ENCODE measurements around the gene PREX1.
"Not testable (repeated sequence)": the region's sequence is repeated elsewhere in the genome, so short reads cannot be mapped to it uniquely, and the experiment has no call there.

The PREX1 gene

DNA sequence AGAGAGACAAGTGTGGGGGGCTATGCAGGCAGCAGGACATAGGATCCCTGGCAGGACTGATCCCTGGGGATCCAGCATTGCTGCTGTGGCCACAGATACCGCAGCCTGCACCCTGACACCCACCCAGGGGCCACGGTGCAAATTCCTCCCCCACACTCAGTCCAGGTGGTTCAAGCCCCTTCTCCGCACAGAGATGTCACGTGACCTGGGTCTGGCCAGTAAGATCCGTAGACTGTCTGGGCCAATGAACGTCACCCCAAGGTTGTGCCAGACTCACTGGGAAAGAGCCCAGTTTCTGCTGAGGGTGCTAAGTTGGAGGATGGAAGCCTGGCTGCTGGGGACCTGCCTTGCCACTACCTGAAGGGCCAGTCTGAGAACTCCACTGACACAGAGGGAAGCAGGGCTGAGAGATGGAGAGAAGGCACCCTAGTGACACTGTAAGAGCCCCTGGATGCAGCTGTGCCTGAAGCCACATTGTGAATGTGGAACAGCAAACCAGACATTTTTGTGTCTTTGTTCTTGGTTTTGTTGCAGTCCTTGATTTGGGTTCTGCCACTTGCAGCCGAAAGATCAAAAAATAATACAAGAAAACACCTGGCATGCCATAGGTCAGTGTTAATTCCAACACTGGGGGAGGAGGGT lies 228.6 kb downstream of the PREX1 start:
- Histone ChIP-seq H3K4me1 (ENCODE audit: insufficient read depth, low read length) (peaks cover 12% of the 10 kb centered on the region; the same call in 1 of the 2 replicates), H3K36me3 (ENCODE audit: insufficient read depth, low read length) (no peaks in the 10 kb centered on the region), H3K9ac (ENCODE audit: low read depth, low read length) (no peak overlapping the region), H3K9me3 (ENCODE audit: control insufficient read depth, insufficient read depth, low read length) (no peaks in the 10 kb centered on the region)

DNA sequence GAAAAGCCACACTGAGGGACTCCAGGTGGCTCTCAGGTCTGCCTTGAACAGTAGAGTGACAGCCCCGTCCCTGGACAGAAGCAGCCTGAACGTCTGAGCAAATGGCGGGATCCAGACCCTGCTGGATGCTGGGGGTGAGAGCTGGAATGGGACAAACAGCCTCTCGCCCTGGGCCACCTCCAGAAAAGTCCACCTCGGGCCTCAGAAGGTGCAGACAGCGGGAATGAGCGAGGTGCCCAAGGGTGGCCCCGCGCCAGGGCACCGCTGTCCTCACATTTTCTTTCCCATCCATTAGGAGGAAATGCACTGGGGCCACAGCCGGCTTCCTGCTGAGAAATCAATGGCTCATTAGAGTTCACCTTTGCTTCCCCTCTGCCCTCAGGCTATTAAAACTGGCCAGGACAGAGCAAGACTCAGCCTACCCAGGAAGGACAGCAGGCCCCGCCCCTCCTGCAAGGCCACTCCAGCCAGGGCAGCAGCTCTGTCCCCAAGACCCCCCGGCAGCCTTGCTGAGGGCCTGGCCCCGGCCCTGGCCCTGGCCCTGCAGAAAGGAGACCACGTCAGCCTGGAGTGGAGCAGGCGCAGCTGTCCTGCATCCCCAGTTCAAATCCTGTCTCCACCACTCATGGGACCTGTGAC lies 229.4 kb downstream of the PREX1 start:
- H3K4me1 ChIP-seq (ENCODE audit: insufficient read depth, low read length), result peaks cover 12% of the 10 kb centered on the region; the same call in 1 of the 2 replicates
- not testable (repeated sequence) for H3K9ac ChIP-seq (ENCODE audit: low read depth, low read length); H3K9me3 ChIP-seq (ENCODE audit: control insufficient read depth, insufficient read depth, low read length); H3K36me3 ChIP-seq (ENCODE audit: insufficient read depth, low read length)

DNA sequence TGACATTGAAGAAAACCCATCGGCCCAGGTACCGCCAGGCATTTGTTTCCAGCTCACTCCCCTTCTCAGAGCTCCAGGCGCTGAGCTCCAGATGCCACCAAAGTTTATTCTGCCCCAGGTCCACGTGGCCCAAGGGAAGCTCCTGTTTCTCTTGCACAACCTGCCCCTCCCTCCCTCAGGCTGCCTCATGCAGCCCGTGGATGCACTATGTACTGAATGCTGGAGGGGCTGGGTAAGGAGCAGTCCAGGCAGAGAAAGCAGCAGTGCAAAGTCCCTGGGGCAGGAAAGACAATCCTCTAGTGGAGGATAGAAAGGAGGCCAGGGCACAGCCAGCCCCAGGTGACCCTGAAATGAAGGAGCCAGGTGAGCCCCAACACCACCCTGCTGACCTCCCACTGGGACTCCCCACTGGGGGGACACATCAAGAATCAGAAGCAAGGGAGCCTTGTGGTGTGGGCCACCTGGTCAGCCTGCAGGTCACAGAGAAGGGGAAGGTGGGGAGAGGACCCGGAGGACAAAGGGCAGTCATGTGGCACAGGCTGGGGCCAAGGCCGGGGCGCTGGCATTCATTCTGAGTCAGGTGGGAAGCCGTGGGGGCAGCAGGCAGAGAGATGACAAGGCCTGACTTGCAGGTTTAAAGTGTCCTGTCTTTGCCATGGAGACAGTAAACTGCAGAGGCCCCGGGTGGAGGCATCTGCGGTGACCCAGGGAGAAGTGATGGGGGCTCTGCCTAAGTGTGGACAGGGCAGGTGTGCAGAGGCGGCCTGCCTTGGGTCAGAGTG lies 230.1 kb downstream of the PREX1 start:
- H3K4me1 ChIP-seq (ENCODE audit: insufficient read depth, low read length), result peaks cover 6% of the 10 kb centered on the region; the same call in 1 of the 2 replicates
- no peaks in the 10 kb centered on the region for H3K9me3 ChIP-seq (ENCODE audit: control insufficient read depth, insufficient read depth, low read length)
- H3K36me3 ChIP-seq (ENCODE audit: insufficient read depth, low read length), result no peaks in the 10 kb centered on the region
- H3K9ac ChIP-seq (ENCODE audit: low read depth, low read length), result no peak overlapping the region

GRCh38 chr20:48596334-48596898 lies 231.4 kb downstream of the PREX1 start:
- H3K9me3 ChIP-seq (ENCODE audit: control insufficient read depth, insufficient read depth, low read length), result no peaks in the 10 kb centered on the region
- H3K4me1 ChIP-seq (ENCODE audit: insufficient read depth, low read length), result peaks cover 6% of the 10 kb centered on the region; the same call in 1 of the 2 replicates
- no peaks in the 10 kb centered on the region for H3K36me3 ChIP-seq (ENCODE audit: insufficient read depth, low read length)
- H3K9ac ChIP-seq (ENCODE audit: low read depth, low read length), result no peak overlapping the region

- Histone ChIP-seq H3K9ac (ENCODE audit: low read depth, low read length) (no peak overlapping the region), H3K9me3 (ENCODE audit: control insufficient read depth, insufficient read depth, low read length) (no peaks in the 10 kb centered on the region), H3K36me3 (ENCODE audit: insufficient read depth, low read length) (no peaks in the 10 kb centered on the region), H3K4me1 (ENCODE audit: insufficient read depth, low read length) (peaks cover 6% of the 10 kb centered on the region; the same call in 1 of the 2 replicates)
These were observed 232.1 kb downstream of the PREX1 start for GRCh38 chr20:48595495-48596333.

DNA sequence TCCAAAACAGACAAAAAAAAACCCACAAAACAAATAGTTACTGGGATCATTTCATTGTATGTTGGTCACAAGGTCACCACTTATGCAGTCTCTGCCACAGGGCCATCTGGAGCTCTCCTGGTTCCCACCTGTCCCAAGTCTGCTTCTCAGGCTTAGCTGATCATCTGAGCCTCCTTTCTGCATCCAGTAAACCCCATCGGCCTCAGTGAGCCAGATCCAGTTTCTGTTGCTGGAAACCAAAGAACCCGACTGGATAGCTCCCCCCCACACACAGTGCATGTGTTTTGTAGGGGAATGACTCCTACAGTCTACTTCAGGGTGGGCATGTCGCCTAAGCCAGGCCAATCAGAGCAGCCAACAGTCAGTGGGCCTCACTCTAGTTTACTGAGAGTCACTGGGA lies 233.3 kb downstream of the PREX1 start:
- Histone ChIP-seq H3K4me1 (ENCODE audit: insufficient read depth, low read length) (peaks cover 6% of the 10 kb centered on the region; the same call in 1 of the 2 replicates), H3K36me3 (ENCODE audit: insufficient read depth, low read length) (no peaks in the 10 kb centered on the region), H3K9ac (ENCODE audit: low read depth, low read length) (no peak overlapping the region), H3K9me3 (ENCODE audit: control insufficient read depth, insufficient read depth, low read length) (no peaks in the 10 kb centered on the region)

DNA sequence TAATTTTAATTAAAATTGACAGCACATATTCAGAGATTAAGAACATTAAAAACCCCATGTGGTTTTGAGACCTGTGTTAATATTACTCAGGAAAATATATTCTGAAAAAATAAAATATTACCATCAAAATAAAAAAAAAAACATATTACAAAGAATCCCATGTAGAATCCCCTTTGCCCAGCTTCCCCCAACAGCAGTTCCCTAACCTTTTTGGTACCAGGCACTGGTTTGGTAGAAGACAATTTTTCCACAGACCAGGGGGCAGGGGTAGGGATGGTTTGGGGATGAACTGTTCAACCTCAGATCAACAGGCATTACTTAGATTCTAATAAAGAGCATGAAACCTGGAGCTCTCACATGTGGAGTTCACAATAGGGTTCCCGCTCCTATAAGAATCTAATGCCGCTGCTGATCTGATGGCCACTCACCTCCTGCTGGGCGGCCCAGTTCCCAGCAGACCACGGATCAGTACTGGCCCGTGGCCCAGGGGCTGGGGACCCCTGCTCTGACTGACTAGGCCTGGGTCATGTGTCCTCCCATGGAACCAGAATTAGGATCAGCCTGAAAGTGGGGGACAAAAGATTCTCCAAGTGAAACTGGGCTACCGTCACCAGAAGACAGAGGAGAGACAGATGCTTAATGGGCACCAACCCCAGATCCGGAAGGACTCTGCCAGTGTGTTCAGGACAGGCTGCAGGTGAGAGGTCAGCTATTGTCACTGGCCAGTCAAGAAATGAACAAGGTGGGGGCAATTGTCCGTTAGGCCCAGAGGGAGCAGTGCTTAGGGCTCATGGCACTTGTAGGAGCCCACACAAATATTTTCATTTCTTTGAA lies 235.5 kb downstream of the PREX1 start:
- Histone ChIP-seq H3K4me1 (ENCODE audit: insufficient read depth, low read length) (0 out of 2 replicates have a peak, but pooled peaks cover 6% of the 10 kb centered on the region), H3K36me3 (ENCODE audit: insufficient read depth, low read length) (no peaks in the 10 kb centered on the region), H3K9ac (ENCODE audit: low read depth, low read length) (no peak overlapping the region), H3K9me3 (ENCODE audit: control insufficient read depth, insufficient read depth, low read length) (no peaks in the 10 kb centered on the region)

DNA sequence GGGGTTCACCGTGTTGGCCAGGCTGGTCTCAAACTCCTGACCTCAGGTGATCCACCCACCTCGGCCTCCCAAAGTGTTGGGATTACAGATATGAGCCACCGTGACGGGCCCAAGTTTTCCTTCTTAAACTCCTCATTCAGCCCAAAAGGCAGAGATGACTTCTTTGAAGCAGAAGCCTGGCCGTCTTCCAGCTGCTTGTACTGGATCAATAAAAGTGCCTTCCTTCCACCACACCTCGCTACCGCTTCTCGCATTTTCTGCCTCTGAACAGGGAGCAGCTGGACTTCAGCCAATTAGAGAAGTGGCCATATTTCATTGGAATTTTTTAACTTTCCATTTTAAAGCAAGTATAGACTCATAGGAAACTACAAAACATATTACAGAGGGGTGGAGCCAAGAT lies 241.1 kb downstream of the PREX1 start:
- Histone ChIP-seq H3K9ac (ENCODE audit: low read depth, low read length) (no peak overlapping the region), H3K4me1 (ENCODE audit: insufficient read depth, low read length) (peaks cover 4% of the 10 kb centered on the region; the same call in 1 of the 2 replicates), H3K36me3 (ENCODE audit: insufficient read depth, low read length) (no peaks in the 10 kb centered on the region), H3K9me3 (ENCODE audit: control insufficient read depth, insufficient read depth, low read length) (no peaks in the 10 kb centered on the region)

DNA sequence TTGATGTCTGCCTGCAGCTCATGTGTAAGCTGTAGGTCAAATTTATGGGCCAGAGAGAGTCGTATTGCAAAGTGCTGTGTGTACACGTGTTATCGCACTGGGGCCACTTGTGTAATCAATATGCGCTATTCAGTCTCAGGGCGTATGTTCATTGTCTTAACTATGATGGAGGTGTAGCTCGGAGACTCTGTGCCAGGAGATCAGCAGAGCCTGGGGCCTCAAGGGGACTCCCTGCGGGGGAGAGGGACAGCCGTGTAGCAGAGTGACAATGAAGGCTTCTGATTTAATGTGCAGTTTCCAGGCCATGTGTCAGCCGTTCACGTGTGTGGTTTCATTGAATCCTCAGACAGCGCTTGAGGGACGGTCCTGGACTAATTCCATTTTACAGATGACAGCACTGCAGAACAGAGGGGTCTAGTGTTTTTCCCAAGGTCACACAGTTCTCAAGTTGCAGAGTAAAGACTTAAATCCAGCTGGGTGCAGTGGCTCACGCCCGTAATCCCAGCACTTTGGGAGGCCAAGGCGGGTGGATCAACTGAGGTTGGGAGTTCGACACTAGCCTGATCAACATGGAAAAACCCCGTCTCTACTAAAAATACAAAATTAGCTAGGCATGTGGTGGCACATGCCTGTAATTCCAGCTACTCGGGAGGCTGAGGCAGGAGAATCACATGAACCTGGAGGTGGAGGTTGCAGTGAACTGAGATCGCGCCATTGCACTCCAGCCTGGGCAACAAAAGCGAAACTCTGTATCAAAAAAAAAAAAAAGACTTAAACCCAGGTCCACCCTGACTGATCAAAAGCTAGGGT lies 242.5 kb downstream of the PREX1 start:
- Histone ChIP-seq H3K9ac (ENCODE audit: low read depth, low read length) (no peak overlapping the region), H3K36me3 (ENCODE audit: insufficient read depth, low read length) (no peaks in the 10 kb centered on the region), H3K9me3 (ENCODE audit: control insufficient read depth, insufficient read depth, low read length) (no peaks in the 10 kb centered on the region)

DNA sequence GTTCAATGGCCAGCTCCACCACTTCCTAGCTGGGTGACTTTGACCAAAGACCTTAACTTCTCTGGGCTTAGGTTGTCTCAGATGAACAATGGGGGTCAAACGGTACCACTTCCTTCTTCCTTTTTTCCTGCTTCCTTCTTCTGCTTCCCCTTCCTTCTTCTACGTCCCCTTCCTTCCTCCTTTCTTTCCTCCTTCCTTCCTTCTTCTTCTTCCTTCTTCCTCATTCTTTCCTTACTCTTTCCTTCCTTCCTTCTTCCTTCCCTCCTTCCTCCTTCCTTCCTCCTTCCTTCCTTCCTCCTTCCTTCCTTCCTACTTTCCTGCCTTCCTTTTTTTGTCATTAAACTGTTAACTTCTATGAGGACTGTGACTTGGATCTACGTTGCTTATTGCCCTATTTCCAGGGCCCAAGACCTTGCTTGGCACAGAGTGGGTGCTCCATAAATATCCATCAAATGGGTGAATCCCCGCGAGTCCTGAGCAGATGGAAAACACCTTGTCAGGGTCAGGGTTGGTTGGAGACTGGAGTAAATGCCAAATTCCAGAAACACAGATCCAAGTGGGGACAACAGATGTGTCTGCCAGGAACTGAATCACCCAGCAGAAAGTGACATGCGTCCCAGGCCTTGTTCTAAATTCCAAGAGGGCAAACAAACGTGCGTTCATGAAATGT lies 243.3 kb downstream of the PREX1 start:
- Histone ChIP-seq H3K36me3 (ENCODE audit: insufficient read depth, low read length) (no peaks in the 10 kb centered on the region), H3K9ac (ENCODE audit: low read depth, low read length) (no peak overlapping the region), H3K4me1 (ENCODE audit: insufficient read depth, low read length) (peaks cover 4% of the 10 kb centered on the region; the same call in 1 of the 2 replicates), H3K9me3 (ENCODE audit: control insufficient read depth, insufficient read depth, low read length) (no peaks in the 10 kb centered on the region)

More for the DNA sequence above, 242.5 kb downstream of the PREX1 start:
- peaks cover 4% of the 10 kb centered on the region; the same call in 1 of the 2 replicates for H3K4me1 ChIP-seq (ENCODE audit: insufficient read depth, low read length)

GRCh38 chr20:48583801-48584200 lies 244.0 kb downstream of the PREX1 start:
- Histone ChIP-seq H3K9ac (ENCODE audit: low read depth, low read length) (no peak overlapping the region), H3K9me3 (ENCODE audit: control insufficient read depth, insufficient read depth, low read length) (no peaks in the 10 kb centered on the region), H3K36me3 (ENCODE audit: insufficient read depth, low read length) (no peaks in the 10 kb centered on the region), H3K4me1 (ENCODE audit: insufficient read depth, low read length) (peaks cover 4% of the 10 kb centered on the region; the same call in 1 of the 2 replicates)

DNA sequence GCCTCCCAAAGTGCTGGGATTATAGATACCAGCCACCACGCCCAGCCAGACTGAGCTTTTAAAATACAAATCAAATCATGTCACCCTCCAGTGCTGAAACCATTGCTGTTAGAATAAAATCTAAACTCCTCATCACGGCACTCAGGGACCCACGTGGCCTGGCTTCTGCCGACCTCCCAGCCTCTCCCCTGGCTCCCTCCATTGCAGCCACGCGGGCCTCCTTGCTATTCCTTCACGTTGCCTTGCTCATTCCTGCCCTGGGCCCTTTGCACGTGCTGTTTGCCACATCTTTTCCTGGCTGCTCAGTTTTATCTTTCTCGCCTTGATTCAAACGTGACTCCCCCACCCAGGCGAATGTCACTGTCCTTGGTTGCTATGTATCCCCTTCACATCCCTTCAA lies 244.6 kb downstream of the PREX1 start:
- peaks cover 4% of the 10 kb centered on the region; the same call in 1 of the 2 replicates for H3K4me1 ChIP-seq (ENCODE audit: insufficient read depth, low read length)
- no peaks in the 10 kb centered on the region for H3K9me3 ChIP-seq (ENCODE audit: control insufficient read depth, insufficient read depth, low read length)
- no peaks in the 10 kb centered on the region for H3K36me3 ChIP-seq (ENCODE audit: insufficient read depth, low read length)
- no peak overlapping the region for H3K9ac ChIP-seq (ENCODE audit: low read depth, low read length)
